Muscle of leg (tissue), 11 donors: ENCODE results near the gene SPATA24. TPM values are rescaled to one million over a fixed set of nuclear protein-coding genes. Genes with fewer than 3 reads are reported as not detected.

ENCODE experiments used
- DNase-seq: peaks from one replicate; pipeline ENCODE4 v3.0.0; 2013
- H3K27ac ChIP-seq: one replicate; pipeline ENCODE4 v1.5.1; 2013; ENCODE audit warnings: mild to moderate bottlenecking, low read length, control low read depth
- H3K27me3 ChIP-seq: one replicate; pipeline ENCODE4 v1.6.1; 2013; ENCODE audit warnings: low read length; ENCODE audit not compliant: control insufficient read depth, insufficient read depth
- H3K36me3 ChIP-seq: one replicate; pipeline ENCODE4 v1.6.1; 2013; ENCODE audit warnings: low read length; ENCODE audit not compliant: control insufficient read depth, insufficient read depth
- H3K4me1 ChIP-seq: one replicate; pipeline ENCODE4 v1.6.1; 2013; ENCODE audit warnings: low read length; ENCODE audit not compliant: control insufficient read depth, insufficient read depth
- H3K4me3 ChIP-seq: one replicate; pipeline ENCODE4 v1.5.1; 2013; ENCODE audit warnings: low read length, control low read depth
- H3K9me3 ChIP-seq: replicated peaks from 2 replicates; pipeline ENCODE4 v1.6.1; 2013; ENCODE audit warnings: low read depth, low read length; ENCODE audit not compliant: control insufficient read depth
- WGBS: methylation state at CpG from one replicate; pipeline ENCODE4 v1.1.5; 2013; ENCODE audit warnings: missing lambda C conversion rate; ENCODE audit not compliant: insufficient coverage; 5-methylcytosine and 5-hydroxymethylcytosine counted together
- polyA plus RNA-seq, 8 donors: library from polyadenylated mRNA; unstranded; fragments of 120-200 nt; gene quantifications; one replicate each; pipeline versions ENCODE4 v1.2.1 to v1.2.3, GENCODE V29; 2013; ENCODE audit warnings: inconsistent platforms in 1 of 8, low replicate concordance in 1 of 8; ENCODE audit not compliant: insufficient read length in 8 of 8, insufficient read depth in 1 of 8
- total RNA-seq: library from RNA; stranded (reverse); fragments of 120-200 nt; gene quantifications from one replicate; pipeline ENCODE4 v1.2.4, GENCODE V29; 2013

The SPATA24 gene
- total and polyA plus RNA-seq, 9 donors, result 6.9 to 14.5 (median 10.1) TPM

- WGBS, result 2% methylated on average over 49 of the region's 49 CpGs
- peak; percentile 97 for DNase-seq
- H3K27ac ChIP-seq, result peak within 1 kb of the TSS; percentile 99
- peaks cover 10% of the 10 kb centered on the region for H3K36me3 ChIP-seq
- H3K4me3 ChIP-seq, result peak within 1 kb of the TSS; percentile 97
- peaks cover 14% of the 10 kb centered on the region for H3K4me1 ChIP-seq
- no peaks in the 10 kb centered on the region for H3K27me3 ChIP-seq
- no peaks in the 10 kb centered on the region for H3K9me3 ChIP-seq
Observed at GRCh38 chr5:139439013-139439903, 35.4 kb upstream of the SPATA24 start, which contains the start of gene DNAJC18. Gene DNAJC18 (minus strand): TSS chr5:139439525. CDS start chr5:139439445, 80 bp downstream.

GRCh38 chr5:139438707-139439012 is 34.8 kb upstream of the SPATA24 start:
- Histone ChIP-seq H3K4me3 (peak overlapping the region; percentile 97), H3K27ac (peak overlapping the region; percentile 69), H3K9me3 (no peaks in the 10 kb centered on the region), H3K27me3 (no peaks in the 10 kb centered on the region), H3K4me1 (peaks cover 11% of the 10 kb centered on the region), H3K36me3 (peaks cover 12% of the 10 kb centered on the region)
- 15% methylated on average over 7 of the region's 8 CpGs for WGBS
- DNase-seq, result no peak

GRCh38 chr5:139435676-139436075 is 31.8 kb upstream of the SPATA24 start:
- no peak for DNase-seq
- H3K9me3 ChIP-seq, result no peaks in the 10 kb centered on the region
- peaks cover 11% of the 10 kb centered on the region for H3K4me1 ChIP-seq
- H3K4me3 ChIP-seq, result no peak overlapping the region
- no peak overlapping the region for H3K27ac ChIP-seq
- no peaks in the 10 kb centered on the region for H3K27me3 ChIP-seq
- WGBS, result no CpG with 5 or more reads among the region's 3 CpGs
- H3K36me3 ChIP-seq, result peaks cover 22% of the 10 kb centered on the region

GRCh38 chr5:139431706-139432105 is 27.8 kb upstream of the SPATA24 start:
- H3K4me1 ChIP-seq, result no peaks in the 10 kb centered on the region
- H3K9me3 ChIP-seq, result no peaks in the 10 kb centered on the region
- H3K27me3 ChIP-seq, result no peaks in the 10 kb centered on the region
- peaks cover 33% of the 10 kb centered on the region for H3K36me3 ChIP-seq
- WGBS, result no CpG with 5 or more reads among the region's 1 CpG
- H3K27ac ChIP-seq, result no peak overlapping the region
- H3K4me3 ChIP-seq, result no peak overlapping the region
- no peak for DNase-seq

- no peaks in the 10 kb centered on the region for H3K9me3 ChIP-seq
- no peak overlapping the region for H3K27ac ChIP-seq
- H3K4me1 ChIP-seq, result no peaks in the 10 kb centered on the region
- WGBS, result no CpG with 5 or more reads among the region's 2 CpGs
- peaks cover 44% of the 10 kb centered on the region for H3K36me3 ChIP-seq
- no peak for DNase-seq
- H3K4me3 ChIP-seq, result no peak overlapping the region
- no peaks in the 10 kb centered on the region for H3K27me3 ChIP-seq
Observed at GRCh38 chr5:139430015-139430414, 26.1 kb upstream of the SPATA24 start.

- H3K27ac ChIP-seq, result no peak overlapping the region
- peaks cover 53% of the 10 kb centered on the region for H3K36me3 ChIP-seq
- WGBS, result 87% methylated on average over 7 of the region's 8 CpGs
- no peaks in the 10 kb centered on the region for H3K9me3 ChIP-seq
- no peak for DNase-seq
- no peaks in the 10 kb centered on the region for H3K27me3 ChIP-seq
- H3K4me1 ChIP-seq, result no peaks in the 10 kb centered on the region
- no peak overlapping the region for H3K4me3 ChIP-seq
Observed at GRCh38 chr5:139426203-139426885, 22.5 kb upstream of the SPATA24 start.

GRCh38 chr5:139425497-139425896 is 21.6 kb upstream of the SPATA24 start:
- Histone ChIP-seq H3K36me3 (peaks cover 57% of the 10 kb centered on the region), H3K4me1 (no peaks in the 10 kb centered on the region), H3K27ac (no peak overlapping the region), H3K27me3 (no peaks in the 10 kb centered on the region), H3K9me3 (no peaks in the 10 kb centered on the region), H3K4me3 (no peak overlapping the region)
- no peak for DNase-seq
- WGBS, result 57% methylated on average over 1 of the region's 5 CpGs

- Histone ChIP-seq H3K4me3 (no peak overlapping the region), H3K27ac (peak overlapping the region; percentile 2), H3K27me3 (no peaks in the 10 kb centered on the region), H3K4me1 (peaks cover 22% of the 10 kb centered on the region), H3K36me3 (peaks cover 65% of the 10 kb centered on the region), H3K9me3 (no peaks in the 10 kb centered on the region)
- no CpG with 5 or more reads among the region's 5 CpGs for WGBS
- peak; percentile 87 for DNase-seq
Observed at GRCh38 chr5:139422307-139422893, 18.5 kb upstream of the SPATA24 start.

GRCh38 chr5:139419226-139420192 is 15.6 kb upstream of the SPATA24 start:
- Histone ChIP-seq H3K4me3 (no peak overlapping the region), H3K27me3 (no peaks in the 10 kb centered on the region), H3K36me3 (peaks cover 50% of the 10 kb centered on the region), H3K9me3 (no peaks in the 10 kb centered on the region), H3K4me1 (peaks cover 47% of the 10 kb centered on the region), H3K27ac (peak overlapping the region; percentile 83)
- 79% methylated on average over 3 of the region's 9 CpGs for WGBS
- DNase-seq, result no peak
